ENCODE measurements around the gene CPOX.

DNA sequence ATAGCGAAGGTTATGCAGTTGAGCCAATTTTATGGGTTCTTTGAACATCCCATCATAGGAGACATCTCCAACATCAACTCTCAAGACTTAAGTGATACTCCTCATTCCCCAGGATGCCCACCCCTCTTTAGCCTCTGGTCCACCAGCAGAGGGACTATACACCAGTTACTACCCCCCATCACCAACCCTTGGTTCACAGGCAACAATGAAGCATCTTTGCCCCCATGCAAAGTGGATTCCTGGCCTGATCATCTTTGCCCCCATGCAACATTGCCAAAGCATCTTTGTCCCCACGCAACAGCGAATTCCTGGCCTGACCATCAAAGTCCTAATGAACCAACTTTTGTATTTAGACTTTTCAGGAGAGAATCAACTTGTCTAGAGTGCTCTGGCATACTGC, 42.6 kb downstream of the CPOX start:
- TF ChIP-seq ARNT (IDR thresholded peaks at IDR 0.05): no peak
- TF ChIP-seq, protein P1, sequence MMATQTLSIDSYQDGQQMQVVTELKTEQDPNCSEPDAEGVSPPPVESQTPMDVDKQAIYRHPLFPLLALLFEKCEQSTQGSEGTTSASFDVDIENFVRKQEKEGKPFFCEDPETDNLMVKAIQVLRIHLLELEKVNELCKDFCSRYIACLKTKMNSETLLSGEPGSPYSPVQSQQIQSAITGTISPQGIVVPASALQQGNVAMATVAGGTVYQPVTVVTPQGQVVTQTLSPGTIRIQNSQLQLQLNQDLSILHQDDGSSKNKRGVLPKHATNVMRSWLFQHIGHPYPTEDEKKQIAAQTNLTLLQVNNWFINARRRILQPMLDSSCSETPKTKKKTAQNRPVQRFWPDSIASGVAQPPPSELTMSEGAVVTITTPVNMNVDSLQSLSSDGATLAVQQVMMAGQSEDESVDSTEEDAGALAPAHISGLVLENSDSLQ (IDR thresholded peaks at IDR 0.05): no peak
- TF ChIP-seq SUZ12 (IDR thresholded peaks at IDR 0.05): no peak
- no peak for TF ChIP-seq SP1 (IDR thresholded peaks at IDR 0.05)
- TF ChIP-seq FOXM1 (IDR thresholded peaks at IDR 0.05; ENCODE audit: borderline replicate concordance): no peak
- no peak for TF ChIP-seq ELF4 (IDR thresholded peaks at IDR 0.05)
- TF ChIP-seq BHLHE40 (IDR thresholded peaks at IDR 0.05; ENCODE audit: borderline replicate concordance): no peak
- TF ChIP-seq HDGF (IDR thresholded peaks at IDR 0.05; ENCODE audit: borderline replicate concordance): no peak
- TF ChIP-seq TARDBP (IDR thresholded peaks at IDR 0.05): no peak
- no peak for TF ChIP-seq ZNF384 (IDR thresholded peaks at IDR 0.05)
